Stimulated activated CD4-positive, alpha-beta T cell treated with anti-CD3 and anti-CD28 coated beads, Interleukin-2, amount 100 ng/mL, for 24 hours (primary cell): ENCODE results near the gene HPDL.

ENCODE experiments used
- DNase-seq, 2 donors: peaks; one replicate each; pipeline ENCODE4 v3.0.0-alpha.2; 2020

The HPDL gene

GRCh38 chr1:45325851-45326506, 716 bp upstream of the HPDL start:
- DNase-seq: no peak

- DNase-seq: no peak
Observed at GRCh38 chr1:45327644-45328515, 1.2 kb downstream of the HPDL start.

DNA sequence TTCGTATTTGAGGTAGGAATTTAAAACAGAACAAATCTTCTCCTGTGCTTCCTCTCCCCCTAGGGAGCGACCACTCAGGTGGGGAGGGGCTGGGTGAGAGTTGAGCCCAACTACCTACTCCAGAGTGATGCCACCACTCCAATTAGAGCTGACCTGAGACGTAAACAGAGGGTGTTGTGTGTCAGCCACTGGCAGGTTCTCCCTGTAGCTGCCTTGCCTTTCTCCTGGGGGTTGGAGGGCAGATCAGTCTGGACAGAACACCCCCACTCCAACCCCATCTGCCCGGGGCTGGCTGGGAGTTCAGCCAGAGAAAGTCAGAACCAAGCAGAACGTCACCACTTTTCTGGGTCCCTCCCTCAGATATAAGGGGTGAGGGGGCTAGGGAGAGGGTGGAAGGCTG, 2.0 kb downstream of the HPDL start:
- no peak for DNase-seq

- no peak for DNase-seq
Observed at GRCh38 chr1:45329445-45329844, 2.8 kb downstream of the HPDL start.

GRCh38 chr1:45331436-45332345, 5.0 kb downstream of the HPDL start:
- no peak for DNase-seq

DNA sequence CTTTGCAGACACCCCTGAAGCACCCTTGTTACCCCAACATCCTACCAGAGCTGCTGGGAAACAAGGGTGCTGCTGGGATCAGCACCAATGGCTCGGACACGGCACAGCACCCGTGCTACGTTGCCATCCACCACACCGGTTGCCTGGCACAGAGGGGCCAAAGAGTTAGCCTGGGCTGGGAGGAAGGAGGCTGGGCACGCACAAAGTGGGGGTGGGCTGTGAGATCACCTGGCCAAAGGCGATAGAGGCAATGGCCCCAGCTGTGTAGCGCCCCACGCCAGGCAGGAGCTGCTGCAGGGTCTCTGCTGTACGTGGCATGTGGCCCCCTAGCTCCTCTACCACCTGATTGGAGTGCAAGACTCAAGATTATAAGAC, 5.6 kb downstream of the HPDL start:
- DNase-seq: no peak

DNA sequence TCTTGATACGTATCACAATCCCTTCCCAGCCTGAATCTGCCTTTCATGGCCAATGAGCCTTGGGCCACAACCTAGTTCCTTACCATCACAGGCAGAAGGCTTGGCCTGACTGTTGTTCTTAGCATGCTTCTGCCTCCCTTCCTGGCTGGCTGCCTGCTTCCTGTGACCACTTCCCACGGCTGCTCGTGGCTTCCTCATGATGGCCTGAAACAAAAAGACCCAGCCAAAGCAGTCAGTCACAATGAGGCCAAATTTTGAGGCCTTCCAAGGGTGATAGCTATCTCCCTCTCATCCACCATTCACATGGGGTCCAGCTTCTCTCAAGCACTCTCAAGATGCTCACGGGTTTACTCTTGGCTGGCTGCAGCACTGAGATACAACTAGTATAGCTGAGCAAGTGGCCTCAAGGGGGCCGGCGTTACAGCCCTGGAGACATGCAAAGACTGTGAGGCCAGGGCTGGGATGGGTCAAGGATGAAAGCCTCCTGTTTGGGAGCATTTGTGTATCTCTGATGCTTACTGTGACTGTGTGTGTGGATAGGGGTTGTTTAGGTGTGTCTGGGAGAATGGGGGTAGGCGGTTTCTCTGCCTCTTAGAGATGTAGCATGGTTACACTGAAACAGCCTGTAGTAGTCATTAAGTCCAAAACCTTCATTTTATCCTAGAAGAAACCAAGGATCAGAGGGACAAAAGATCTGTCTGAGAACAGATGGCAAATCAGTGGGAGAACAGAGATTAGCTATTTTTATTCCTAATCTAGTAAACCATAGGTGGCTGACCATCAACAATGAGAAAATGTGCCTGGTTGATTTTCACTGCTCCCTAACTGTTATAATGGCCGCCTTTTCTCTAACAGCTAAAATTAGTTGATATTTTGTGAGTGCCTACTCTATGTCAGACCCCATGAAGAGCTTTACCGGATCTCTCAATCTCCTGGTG, 7.9 kb downstream of the HPDL start:
- DNase-seq: no peak

- DNase-seq: no peak
Observed at GRCh38 chr1:45335855-45336324, 9.2 kb downstream of the HPDL start.

GRCh38 chr1:45337630-45338325, 11.1 kb downstream of the HPDL start:
- no peak for DNase-seq

DNA sequence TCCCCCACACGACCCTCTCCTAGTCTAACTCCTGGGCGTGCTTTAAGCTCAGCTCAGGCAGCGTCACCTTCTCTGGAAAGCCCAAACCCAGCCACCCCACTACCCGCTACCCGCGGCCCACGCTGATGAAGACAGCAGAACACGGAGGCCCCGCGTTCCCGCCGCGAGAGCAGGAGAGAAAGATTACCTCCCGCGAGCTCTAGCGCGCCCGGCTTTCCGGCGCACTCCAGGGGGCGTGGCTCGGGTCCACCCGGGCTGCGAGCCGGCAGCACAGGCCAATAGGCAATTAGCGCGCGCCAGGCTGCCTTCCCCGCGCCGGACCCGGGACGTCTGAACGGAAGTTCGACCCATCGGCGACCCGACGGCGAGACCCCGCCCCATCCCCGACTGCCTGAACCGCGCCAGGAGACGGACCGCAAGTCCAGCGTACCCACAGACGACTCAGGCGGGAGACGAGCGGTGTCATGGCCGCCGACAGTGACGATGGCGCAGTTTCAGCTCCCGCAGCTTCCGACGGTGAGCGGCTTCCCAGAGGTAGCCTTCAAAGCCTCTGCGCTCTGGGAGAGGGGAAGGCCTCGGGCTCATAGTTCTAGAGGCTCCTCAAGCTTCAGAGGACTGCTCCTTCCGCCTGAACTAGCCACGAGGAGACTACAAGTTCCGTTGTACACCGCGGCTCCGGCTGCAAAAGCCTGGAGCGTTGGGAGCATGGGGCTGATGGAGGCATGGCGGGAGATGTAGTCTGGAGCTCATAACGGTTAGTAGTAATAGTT, 13.3 kb downstream of the HPDL start, which contains the start of the genes MUTYH and TOE1:
Gene MUTYH, minus strand, starts transcription at position 652 of the 770 bp plus-strand sequence. CDS start 5,935 bp downstream, outside the sequence.
Gene TOE1, plus strand, starts transcription at position 382 of the 770 bp plus-strand sequence. Its CDS starts 83 bp downstream, at position 465.
- DNase-seq: peak; percentile 94 to 99

GRCh38 chr1:45340816-45341466, 14.2 kb downstream of the HPDL start:
- peak in 1 of 2 donors; percentile 28 for DNase-seq

DNA sequence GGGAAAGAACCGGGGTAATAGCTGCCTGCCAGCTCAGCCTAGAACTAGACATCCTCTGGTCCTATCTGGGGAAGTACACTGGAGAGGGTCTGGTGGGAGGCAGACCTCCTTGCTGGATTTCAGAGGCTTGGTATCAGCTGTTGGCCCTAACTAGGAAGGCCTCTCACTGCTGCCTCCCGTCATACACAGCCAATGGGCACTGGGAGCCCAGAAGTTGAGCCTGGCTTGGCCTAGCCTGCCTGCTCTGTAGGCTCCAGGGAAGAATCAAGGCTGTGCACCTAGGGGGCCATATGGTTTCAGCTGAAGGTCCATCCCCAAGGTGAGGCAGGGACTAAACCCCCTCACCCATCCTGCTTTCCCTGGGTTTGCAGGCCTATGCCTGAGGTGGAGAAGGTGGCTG, 17.8 kb downstream of the HPDL start:
- no peak for DNase-seq

DNA sequence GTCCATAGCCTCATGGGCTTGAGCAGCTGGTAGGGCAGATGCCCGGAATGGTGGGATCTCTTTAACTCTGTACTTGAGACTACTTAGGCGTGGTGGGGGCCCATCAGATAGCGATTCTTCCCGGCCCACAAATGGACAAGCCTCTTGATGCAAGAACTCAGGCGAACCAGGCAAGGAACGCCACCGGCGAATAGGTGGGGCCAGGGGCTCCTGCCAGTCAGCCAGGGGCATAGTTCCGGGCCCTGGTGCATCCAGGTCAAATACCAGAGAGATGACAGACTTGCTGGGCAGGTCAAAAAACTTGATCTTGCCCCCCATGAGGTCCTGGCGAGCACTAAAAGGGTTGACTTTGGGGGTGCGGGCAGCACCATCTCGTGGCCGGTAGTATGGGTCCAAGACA, 18.3 kb downstream of the HPDL start:
- DNase-seq: no peak

GRCh38 chr1:45346473-45346872, 19.8 kb downstream of the HPDL start:
- no peak for DNase-seq

GRCh38 chr1:45348020-45348419, 21.3 kb downstream of the HPDL start:
- no peak for DNase-seq

DNA sequence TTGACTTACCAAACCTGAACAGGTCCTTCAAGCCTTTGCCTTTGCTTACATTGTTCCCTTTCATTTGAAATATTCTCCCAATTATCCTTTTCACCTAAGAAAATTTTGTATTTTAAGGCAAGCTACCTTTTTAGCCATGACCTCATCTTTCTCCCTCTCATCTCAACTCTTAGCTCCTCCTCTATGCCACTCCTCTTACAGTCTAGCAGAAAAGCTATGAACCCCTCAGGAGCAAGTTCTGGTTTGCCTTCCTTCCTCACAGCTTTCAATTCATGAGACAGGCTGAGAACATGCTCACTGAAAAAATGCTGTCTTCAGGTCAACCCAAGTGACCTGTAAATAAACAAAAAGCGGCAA, 21.9 kb downstream of the HPDL start:
- DNase-seq: no peak

DNA sequence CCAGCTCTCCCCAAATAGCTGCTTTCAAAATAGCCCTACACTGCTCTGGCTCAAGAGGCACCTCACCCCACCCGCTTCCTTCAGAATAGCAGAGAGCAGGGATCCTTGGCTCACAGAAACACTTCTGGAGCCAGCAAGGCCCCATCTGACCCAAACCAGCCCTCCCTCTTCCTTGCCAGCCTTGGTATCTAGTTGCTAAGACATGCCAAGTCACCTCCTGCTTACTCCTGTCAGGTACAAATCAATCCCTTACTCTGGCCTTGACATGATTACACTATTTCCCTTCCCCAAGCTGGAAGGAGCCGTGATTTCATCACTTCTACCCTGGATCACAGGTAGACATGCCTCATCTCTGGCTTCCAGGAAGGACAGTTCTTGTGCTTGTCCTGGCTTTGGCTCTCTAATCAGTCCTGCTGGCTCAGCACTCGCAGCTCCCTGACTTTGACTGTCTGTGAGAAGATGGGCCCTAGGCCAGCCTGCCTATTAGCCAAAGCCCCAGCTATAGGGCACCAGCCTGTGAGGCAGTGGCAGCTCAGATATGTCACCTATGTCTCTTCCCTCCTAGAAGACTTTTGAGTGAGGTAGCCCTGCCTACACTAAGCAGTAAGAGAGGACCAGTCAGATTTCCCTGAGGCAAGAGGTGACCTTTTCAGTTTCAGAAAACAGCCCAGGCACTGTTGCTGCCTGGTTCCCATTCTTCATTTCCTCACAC, 22.4 kb downstream of the HPDL start:
- DNase-seq: no peak

DNA sequence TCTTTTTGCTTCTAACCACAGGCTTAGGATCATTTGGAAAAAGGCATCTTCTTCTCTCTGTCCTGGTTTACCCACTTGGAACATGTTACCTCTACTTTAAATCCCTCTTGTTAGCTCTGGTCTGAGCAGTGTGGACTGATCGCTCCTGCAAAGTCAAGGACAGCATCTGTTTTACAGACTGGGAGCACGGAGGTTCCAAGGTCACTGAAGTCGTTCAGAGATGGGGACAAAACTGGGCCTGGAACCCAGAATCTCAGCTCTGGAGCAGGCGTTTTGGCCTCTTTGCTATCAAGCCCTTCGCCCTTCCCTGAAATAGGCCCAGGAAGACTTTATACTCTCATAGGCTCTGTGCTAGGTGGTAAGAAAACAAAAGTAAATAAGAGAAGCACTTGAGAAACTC, 24.8 kb downstream of the HPDL start:
- no peak for DNase-seq

GRCh38 chr1:45353685-45354084, 27.0 kb downstream of the HPDL start:
- no peak for DNase-seq
